Stomach (tissue), 9 donors: ENCODE measurements around the gene CTSK. TPM values are rescaled to one million over a fixed set of nuclear protein-coding genes. Genes with fewer than 3 reads are reported as not detected.

Source experiments
- DNase-seq, 2 donors: peaks; one replicate each; pipeline versions ENCODE4 v3.0.0 to v3.0.0-alpha.2; 2013 to 2019
- H3K27ac ChIP-seq, 5 donors: fragments of 200-600 bp in 4 of 5; sonication (generic) in 4 of 5; one replicate each; pipeline ENCODE4 v1.5.1; 2013 to 2019; ENCODE audit warnings: mild to moderate bottlenecking in 1 of 5, moderate library complexity in 1 of 5
- H3K27me3 ChIP-seq, 3 donors: fragments of 200-600 bp; sonication (generic); one replicate each; pipeline ENCODE4 v1.5.1; 2017 to 2019; ENCODE audit warnings: mixed run types in 1 of 3
- H3K36me3 ChIP-seq, 4 donors: fragments of 200-600 bp; sonication (generic); 1 replicate in 3 of 4; 2 replicates in 1 of 4; pipeline ENCODE4 v1.5.1; 2016 to 2019
- H3K4me1 ChIP-seq, 4 donors: fragments of 200-600 bp; sonication (generic); one replicate each; pipeline ENCODE4 v1.5.1; 2016 to 2019
- H3K4me3 ChIP-seq, 4 donors: fragments of 200-600 bp; sonication (generic) in 3 of 4; one replicate each; pipeline ENCODE4 v1.5.1; 2016 to 2019; ENCODE audit warnings: mild to moderate bottlenecking in 1 of 4
- H3K9me3 ChIP-seq, 4 donors: fragments of 200-600 bp; sonication (generic); one replicate each; pipeline ENCODE4 v1.5.1; 2016 to 2019
- EP300 ChIP-seq: sonication (generic); formaldehyde crosslinking; IDR thresholded peaks from one replicate; pipeline ENCODE4 v1.6.1; 2017; ENCODE audit warnings: antibody characterized with exemption
- POLR2A ChIP-seq, 4 donors: fragments of 450-650 bp; IDR thresholded peaks; one replicate each; pipeline ENCODE4 v1.6.1; 2016; ENCODE audit warnings: antibody characterized with exemption in 4 of 4, control low read depth in 2 of 4, mild to moderate bottlenecking in 1 of 4, moderate library complexity in 1 of 4
- POLR2AphosphoS5 ChIP-seq, 3 donors: sonication (generic); formaldehyde crosslinking; IDR thresholded peaks; one replicate each; pipeline ENCODE4 v1.6.1; 2016; ENCODE audit warnings: antibody characterized with exemption in 3 of 3
- WGBS, 5 donors: extraction: QIAGEN DNeasy Blood & Tissue Kit in 3 of 5; methylation state at CpG; one replicate each; pipeline versions ENCODE4 v1.1.5 to v1.1.7; 2013 to 2018; 5-methylcytosine and 5-hydroxymethylcytosine counted together
- intact Hi-C: fragments of 100-400 bp; cut with DNase I; formaldehyde crosslinking; loops from one replicate; pipeline ENCODE4 v1.15.1; 2023; ENCODE audit warnings: low total_unique reads
- polyA plus RNA-seq, 3 donors: library from polyadenylated mRNA; stranded (reverse); fragments of 200-250 nt; gene quantifications; one replicate each; pipeline ENCODE4 v1.2.3, GENCODE V29; 2013
- total RNA-seq, 5 donors: library from RNA; depleted of rRNA; stranded (reverse); fragments of >200 nt; gene quantifications; one replicate each; pipeline versions ENCODE4 v1.1.0 to v1.2.3, GENCODE V29; 2014 to 2016
- TF ChIP-seq, protein P1 (sequence below), 7 experiments: fragments of 450-650 bp in 4 of 7; fragments of 200-600 bp in 3 of 7; sonication (generic) in 3 of 7; IDR thresholded peaks; one replicate each; pipeline ENCODE4 v1.5.1; 2016 to 2019; ENCODE audit warnings: antibody characterized with exemption in 7 of 7, control low read depth in 2 of 7, mild to moderate bottlenecking in 1 of 7
- donor health status: healthy with polysubstance abuse.
- donor health status: Bipolar disorder and iron deficiency.
- donor health status: healthy.

The CTSK gene
- total and polyA plus RNA-seq, 8 donors = 7.6 to 49.8 (median 13.7) TPM

DNA sequence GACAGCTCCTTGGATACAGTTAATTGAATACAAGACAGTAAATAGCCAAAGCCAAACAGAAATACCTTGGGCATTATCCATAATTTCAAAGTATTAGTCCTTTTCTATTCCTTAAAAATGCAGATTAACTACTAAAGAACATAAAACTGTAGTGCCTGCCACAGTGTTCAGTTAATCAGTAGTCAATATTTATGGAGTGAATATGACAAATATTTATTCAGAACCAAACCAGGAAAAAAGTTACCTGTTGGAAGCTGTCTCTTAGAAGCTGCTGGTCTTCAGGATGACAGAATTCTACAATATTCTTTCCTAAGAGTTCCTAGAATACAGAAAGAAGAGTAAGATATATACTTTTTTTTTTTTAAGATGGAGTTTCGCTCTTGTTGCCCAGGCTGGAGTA is 18.2 kb upstream of the CTSK start:
- Histone ChIP-seq H3K27ac (peak overlapping the region in 3 of 5 donors; percentile 10 to 31 (median 29)), H3K9me3 (no peaks in the 10 kb centered on the region), H3K4me1 (peaks cover 0 to 15% (median 7%) of the 10 kb centered on the region in 4 donors), H3K36me3 (peaks cover 56 to 100% (median 99%) of the 10 kb centered on the region in 4 donors), H3K27me3 (no peaks in the 10 kb centered on the region), H3K4me3 (no peak overlapping the region)
- DNase-seq = no peak
- intact Hi-C loops = no loop called here
- WGBS, 5 donors = 59 to 100% (median 72%) methylated on average over 1 of the region's 1 CpG
- no peak for TF ChIP-seq POLR2AphosphoS5 (IDR thresholded peaks at IDR 0.05)

DNA sequence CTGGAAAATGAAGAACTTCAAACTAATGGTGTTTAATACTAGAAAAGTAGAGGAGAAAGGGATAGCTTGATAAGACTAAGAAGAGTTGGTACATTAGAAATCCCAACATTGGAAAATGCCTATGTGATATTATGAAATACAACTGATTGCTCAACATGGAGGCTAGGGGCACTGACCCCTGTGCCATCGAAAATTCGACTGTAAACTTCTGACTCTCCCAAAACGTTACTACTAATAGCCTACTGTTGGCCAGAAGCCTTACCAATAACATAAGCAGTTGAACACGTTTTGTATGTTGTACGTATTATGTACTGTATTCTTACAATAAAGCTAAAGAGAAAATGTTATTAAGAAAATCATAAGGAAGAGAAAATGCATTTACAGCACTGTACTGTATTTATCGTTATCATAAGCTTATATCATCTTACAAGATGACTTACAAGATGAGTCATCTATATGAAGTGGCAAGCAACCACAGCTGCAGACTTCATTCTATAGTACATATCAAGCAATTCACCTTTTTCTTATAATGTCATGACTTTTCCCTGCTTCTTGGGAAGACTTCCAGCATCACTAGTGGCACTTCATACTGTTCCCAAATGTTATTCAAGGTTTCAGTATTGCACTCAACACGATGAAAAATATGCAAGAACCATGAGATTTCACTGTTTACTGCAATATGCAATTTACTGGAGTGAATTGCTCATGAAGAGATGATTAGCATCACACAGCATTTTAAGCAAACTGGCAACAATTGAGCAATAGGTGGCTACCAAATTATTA is 12.9 kb upstream of the CTSK start:
- intact Hi-C loops = no loop called here
- no peaks in the 10 kb centered on the region for H3K27me3 ChIP-seq
- no peak overlapping the region for H3K4me3 ChIP-seq
- WGBS, 5 donors = 78 to 86% (median 85%) methylated on average over 7 of the region's 7 CpGs
- no peaks in the 10 kb centered on the region for H3K9me3 ChIP-seq
- H3K27ac ChIP-seq = no peak overlapping the region
- H3K36me3 ChIP-seq = peaks cover 51 to 100% (median 97%) of the 10 kb centered on the region in 4 donors
- peaks cover 0 to 10% (median 3%) of the 10 kb centered on the region in 4 donors for H3K4me1 ChIP-seq
- DNase-seq = no peak
- no peak for TF ChIP-seq POLR2A (IDR thresholded peaks at IDR 0.05)
- TF ChIP-seq, protein P1, sequence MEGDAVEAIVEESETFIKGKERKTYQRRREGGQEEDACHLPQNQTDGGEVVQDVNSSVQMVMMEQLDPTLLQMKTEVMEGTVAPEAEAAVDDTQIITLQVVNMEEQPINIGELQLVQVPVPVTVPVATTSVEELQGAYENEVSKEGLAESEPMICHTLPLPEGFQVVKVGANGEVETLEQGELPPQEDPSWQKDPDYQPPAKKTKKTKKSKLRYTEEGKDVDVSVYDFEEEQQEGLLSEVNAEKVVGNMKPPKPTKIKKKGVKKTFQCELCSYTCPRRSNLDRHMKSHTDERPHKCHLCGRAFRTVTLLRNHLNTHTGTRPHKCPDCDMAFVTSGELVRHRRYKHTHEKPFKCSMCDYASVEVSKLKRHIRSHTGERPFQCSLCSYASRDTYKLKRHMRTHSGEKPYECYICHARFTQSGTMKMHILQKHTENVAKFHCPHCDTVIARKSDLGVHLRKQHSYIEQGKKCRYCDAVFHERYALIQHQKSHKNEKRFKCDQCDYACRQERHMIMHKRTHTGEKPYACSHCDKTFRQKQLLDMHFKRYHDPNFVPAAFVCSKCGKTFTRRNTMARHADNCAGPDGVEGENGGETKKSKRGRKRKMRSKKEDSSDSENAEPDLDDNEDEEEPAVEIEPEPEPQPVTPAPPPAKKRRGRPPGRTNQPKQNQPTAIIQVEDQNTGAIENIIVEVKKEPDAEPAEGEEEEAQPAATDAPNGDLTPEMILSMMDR (IDR thresholded peaks at IDR 0.05) = no peak
- no peak for TF ChIP-seq POLR2AphosphoS5 (IDR thresholded peaks at IDR 0.05)
- TF ChIP-seq EP300 = no peak

- no peak for DNase-seq
- TF ChIP-seq, protein P1 (IDR thresholded peaks at IDR 0.05) = no peak
- no peak for TF ChIP-seq EP300
- TF ChIP-seq POLR2A (IDR thresholded peaks at IDR 0.05) = no peak
- no peak for TF ChIP-seq POLR2AphosphoS5 (IDR thresholded peaks at IDR 0.05)
- no peaks in the 10 kb centered on the region for H3K27me3 ChIP-seq
- no peak overlapping the region for H3K4me3 ChIP-seq
- WGBS, 5 donors = 74 to 90% (median 82%) methylated on average over 4 of the region's 4 CpGs
- intact Hi-C loops = no loop called here
- H3K9me3 ChIP-seq = no peaks in the 10 kb centered on the region
- H3K4me1 ChIP-seq = peaks cover 7 to 25% (median 16%) of the 10 kb centered on the region in 4 donors
- no peak overlapping the region for H3K27ac ChIP-seq
- peaks cover 51 to 100% (median 97%) of the 10 kb centered on the region in 4 donors for H3K36me3 ChIP-seq
Observed at GRCh38 chr1:150815871-150816270, 7.8 kb upstream of the CTSK start.

DNA sequence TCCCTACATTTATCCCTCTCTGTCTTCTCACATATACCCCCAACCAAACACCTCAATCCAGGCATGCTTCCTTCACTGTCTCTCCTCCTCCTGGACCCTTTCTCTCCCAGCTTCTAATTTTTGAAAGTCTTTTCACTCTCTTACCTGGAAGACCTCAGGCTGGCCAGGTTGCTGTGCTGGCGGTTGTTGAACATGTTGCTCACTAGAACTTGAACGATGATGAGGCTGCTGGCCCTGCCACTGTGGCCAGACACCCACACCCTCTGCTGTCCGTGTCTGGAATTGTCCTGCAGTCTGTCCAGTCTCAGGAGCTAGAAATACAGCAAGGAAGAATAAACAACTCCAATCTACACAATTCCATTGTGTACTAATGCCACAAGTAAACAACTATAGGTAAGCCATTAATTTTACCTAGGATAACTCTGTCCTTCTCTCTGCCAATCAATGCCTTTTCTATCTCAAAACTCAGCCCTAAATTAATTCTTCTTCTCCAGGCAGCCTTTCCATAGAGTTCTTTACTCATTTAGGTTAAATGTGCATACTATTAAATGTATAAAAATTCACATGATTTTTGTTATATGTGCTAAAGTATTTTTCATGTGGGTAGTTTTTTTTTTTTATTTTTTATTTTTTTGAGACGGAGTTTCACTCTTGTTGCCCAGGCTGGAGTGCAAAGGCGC is 5.1 kb upstream of the CTSK start:
- H3K27me3 ChIP-seq = no peaks in the 10 kb centered on the region
- no peak overlapping the region for H3K4me3 ChIP-seq
- 40 to 53% (median 44%) methylated on average over 5 of the region's 5 CpGs for WGBS, 5 donors
- peaks cover 51 to 83% (median 76%) of the 10 kb centered on the region in 4 donors for H3K36me3 ChIP-seq
- H3K9me3 ChIP-seq = no peaks in the 10 kb centered on the region
- DNase-seq = peak; percentile 79 to 88
- TF ChIP-seq POLR2A (IDR thresholded peaks at IDR 0.05) (no peak), POLR2AphosphoS5 (IDR thresholded peaks at IDR 0.05) (peak in 1 of 3 donors; percentile 62), EP300 (no peak)
- TF ChIP-seq, protein P1 (IDR thresholded peaks at IDR 0.05) = peak in 5 of 7 experiments; percentile 62 to 87 (median 70)
- intact Hi-C loops = no loop called here
- no peak overlapping the region for H3K27ac ChIP-seq
- peaks cover 13 to 44% (median 28%) of the 10 kb centered on the region in 4 donors for H3K4me1 ChIP-seq
